Stimulated activated CD4-positive, alpha-beta T cell treated with anti-CD3 and anti-CD28 coated beads, Interleukin-1b, Interleukin-23, amount 100 ng/mL, for 48 hours (primary cell): ENCODE measurements around the gene IRAK3.

Source experiments
- DNase-seq: peaks from one replicate; pipeline ENCODE4 v3.0.0-alpha.2; 2020

Gene IRAK3

GRCh38 chr12:66268562-66268961 lies 79.5 kb downstream of the IRAK3 start:
- no peak for DNase-seq

GRCh38 chr12:66269142-66269541 lies 80.1 kb downstream of the IRAK3 start:
- DNase-seq = no peak

- no peak for DNase-seq
Measured at GRCh38 chr12:66269757-66270383, 80.9 kb downstream of the IRAK3 start.

- no peak for DNase-seq
Measured at GRCh38 chr12:66270613-66271012, 81.6 kb downstream of the IRAK3 start.

- DNase-seq = no peak
Measured at GRCh38 chr12:66272650-66273049, 83.6 kb downstream of the IRAK3 start.

- no peak for DNase-seq
Measured at GRCh38 chr12:66273147-66273546, 84.1 kb downstream of the IRAK3 start.

- no peak for DNase-seq
Measured at GRCh38 chr12:66275040-66275439, 86.0 kb downstream of the IRAK3 start.

- DNase-seq = no peak
Measured at GRCh38 chr12:66279123-66279712, 90.2 kb downstream of the IRAK3 start.

GRCh38 chr12:66280561-66280960 lies 91.5 kb downstream of the IRAK3 start:
- no peak for DNase-seq

GRCh38 chr12:66282244-66282643 lies 93.2 kb downstream of the IRAK3 start:
- DNase-seq = no peak

- no peak for DNase-seq
Measured at GRCh38 chr12:66287275-66287674, 98.3 kb downstream of the IRAK3 start.

GRCh38 chr12:66288121-66288520 lies 99.1 kb downstream of the IRAK3 start:
- peak; percentile 37 for DNase-seq

GRCh38 chr12:66289485-66289884 lies 100.5 kb downstream of the IRAK3 start:
- no peak for DNase-seq

- DNase-seq = no peak
Measured at GRCh38 chr12:66290716-66291200, 101.7 kb downstream of the IRAK3 start.

- DNase-seq = no peak
Measured at GRCh38 chr12:66296176-66296683, 107.2 kb downstream of the IRAK3 start.

- no peak for DNase-seq
Measured at GRCh38 chr12:66297080-66297479, 108.1 kb downstream of the IRAK3 start.

- no peak for DNase-seq
Measured at GRCh38 chr12:66297923-66298322, 108.9 kb downstream of the IRAK3 start.

GRCh38 chr12:66301944-66302826 lies 113.2 kb downstream of the IRAK3 start, which contains the start of gene HELB:
Gene HELB (plus strand): TSS chr12:66302493. CDS start chr12:66302604, 111 bp downstream.
- peak; percentile 97 for DNase-seq

GRCh38 chr12:66302827-66303169 lies 113.8 kb downstream of the IRAK3 start:
- no peak for DNase-seq

GRCh38 chr12:66303316-66303804 lies 114.3 kb downstream of the IRAK3 start:
- peak; percentile 12 for DNase-seq
